Right ventricle myocardium inferior (tissue), 1 donor: ENCODE measurements around the gene KLHL25. TPM values are rescaled to one million over a fixed set of nuclear protein-coding genes. Genes with fewer than 3 reads are reported as not detected.
A peak's percentile ranks its signal among the peaks of the same experiment; 100 is the strongest.
"Not testable (repeated sequence)": the region's sequence is repeated elsewhere in the genome, so short reads cannot be mapped to it uniquely, and the experiment has no call there.

Experiments
- ATAC-seq: fragments of 200-7000 bp; cut with Tn5 transposase; one replicate; pipeline ENCODE4 v1.9.1; 2020; ENCODE audit warnings: mild to moderate bottlenecking, moderate library complexity
- DNase-seq: peaks from one replicate; pipeline ENCODE4 v3.0.0; 2021; ENCODE audit errors: missing footprints
- intact Hi-C: fragments of 100-400 bp; cut with DNase I; formaldehyde crosslinking; loops from one replicate; pipeline ENCODE4 v1.11.0; 2022
- long read RNA-seq: library from polyadenylated mRNA; unstranded; transcript quantifications from one replicate; pipeline ENCODE4 v2.0.0, GENCODE V29; 2021
- total RNA-seq: library from RNA; stranded (reverse); fragmentation: NEBNext Ultra II Directional; extraction: Animal tissue kit (Norgen Biotek cat#: 25700); gene quantifications from one replicate; pipeline ENCODE4 v1.2.1, GENCODE V29; 2021
- donor health status: DM: no; HTN: yes; CAD: no; lungs with severe emphysema.

The KLHL25 gene, protein sequence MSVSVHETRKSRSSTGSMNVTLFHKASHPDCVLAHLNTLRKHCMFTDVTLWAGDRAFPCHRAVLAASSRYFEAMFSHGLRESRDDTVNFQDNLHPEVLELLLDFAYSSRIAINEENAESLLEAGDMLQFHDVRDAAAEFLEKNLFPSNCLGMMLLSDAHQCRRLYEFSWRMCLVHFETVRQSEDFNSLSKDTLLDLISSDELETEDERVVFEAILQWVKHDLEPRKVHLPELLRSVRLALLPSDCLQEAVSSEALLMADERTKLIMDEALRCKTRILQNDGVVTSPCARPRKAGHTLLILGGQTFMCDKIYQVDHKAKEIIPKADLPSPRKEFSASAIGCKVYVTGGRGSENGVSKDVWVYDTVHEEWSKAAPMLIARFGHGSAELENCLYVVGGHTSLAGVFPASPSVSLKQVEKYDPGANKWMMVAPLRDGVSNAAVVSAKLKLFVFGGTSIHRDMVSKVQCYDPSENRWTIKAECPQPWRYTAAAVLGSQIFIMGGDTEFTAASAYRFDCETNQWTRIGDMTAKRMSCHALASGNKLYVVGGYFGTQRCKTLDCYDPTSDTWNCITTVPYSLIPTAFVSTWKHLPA
- total RNA-seq = 4.5 TPM
- long read RNA-seq, full-length matches to known transcripts = 8 of 11 reads
- long read RNA-seq, partial matches to known transcripts = 2 of 11 reads
- long read RNA-seq, other reads (novel, unspliced or antisense) = 1 of 11 reads

DNA sequence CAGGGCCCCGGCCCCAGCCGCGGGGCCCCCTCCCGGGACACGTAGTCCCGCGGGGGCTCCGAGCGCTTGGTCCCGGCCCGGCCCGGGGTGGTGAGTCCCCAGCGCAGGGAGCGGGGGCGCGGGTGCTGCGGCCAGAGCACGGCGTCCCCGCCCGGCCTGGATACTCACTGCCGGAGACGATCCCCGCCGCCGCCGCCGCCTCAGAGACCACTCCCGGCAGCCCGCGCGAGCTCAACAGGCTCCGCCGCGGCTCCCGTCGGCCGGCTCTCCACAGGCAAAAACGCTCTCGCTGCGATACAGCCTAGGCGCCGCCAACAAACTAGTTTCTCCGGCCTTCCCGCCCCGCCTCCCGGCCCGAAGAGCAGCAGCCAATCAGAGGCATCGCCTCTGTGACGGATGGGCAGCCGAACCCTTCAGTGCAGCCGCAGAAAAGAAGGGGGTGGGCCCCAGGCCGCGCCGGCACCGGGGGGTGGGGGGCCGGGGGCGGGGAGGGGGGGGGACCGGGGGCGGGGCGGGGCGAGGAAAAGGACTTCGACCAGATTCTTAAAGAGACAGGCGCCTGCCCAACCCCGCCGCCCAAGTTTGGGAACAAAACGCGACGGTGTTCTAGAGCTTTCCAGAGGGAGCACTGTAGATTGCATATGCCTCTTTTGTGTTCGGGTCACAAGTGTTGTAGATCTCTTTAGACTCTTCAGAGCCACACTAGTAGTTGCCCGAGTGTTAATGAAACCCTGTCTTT, at the start of gene KLHL25:
KLHL25 (minus strand) TSS at position 328 of the 739 bp plus-strand sequence. CDS start 25,115 bp downstream, outside the sequence.
- peak; percentile 97 for DNase-seq
- intact Hi-C loops = loop anchor here (5.0 kb wide), 1 partner anchor 42 kb away; no protein-coding TSS in a partner anchor
- ATAC-seq = peak; percentile 99

DNA sequence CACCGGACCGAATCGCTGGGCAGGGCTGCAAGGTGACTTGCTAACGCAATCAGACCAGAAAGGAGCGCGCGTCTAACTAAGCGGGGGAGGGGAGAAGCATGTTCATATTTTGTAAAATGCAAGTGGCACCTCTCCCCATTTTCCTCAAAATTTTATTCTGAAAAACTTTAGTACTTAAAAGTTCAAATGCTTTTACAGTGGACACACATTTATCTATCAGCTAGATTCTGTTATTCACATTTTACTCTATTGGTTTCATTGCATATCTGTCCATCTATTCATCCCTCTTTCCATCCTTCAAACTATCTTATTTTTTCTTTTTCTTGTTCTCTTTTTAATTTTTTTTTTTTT, 46.1 kb upstream of the KLHL25 start:
- DNase-seq (no peak), ATAC-seq (no peak)
- intact Hi-C loops = loop anchor here (5.0 kb wide), 1 partner anchor 293 kb away; no protein-coding TSS in a partner anchor

DNA sequence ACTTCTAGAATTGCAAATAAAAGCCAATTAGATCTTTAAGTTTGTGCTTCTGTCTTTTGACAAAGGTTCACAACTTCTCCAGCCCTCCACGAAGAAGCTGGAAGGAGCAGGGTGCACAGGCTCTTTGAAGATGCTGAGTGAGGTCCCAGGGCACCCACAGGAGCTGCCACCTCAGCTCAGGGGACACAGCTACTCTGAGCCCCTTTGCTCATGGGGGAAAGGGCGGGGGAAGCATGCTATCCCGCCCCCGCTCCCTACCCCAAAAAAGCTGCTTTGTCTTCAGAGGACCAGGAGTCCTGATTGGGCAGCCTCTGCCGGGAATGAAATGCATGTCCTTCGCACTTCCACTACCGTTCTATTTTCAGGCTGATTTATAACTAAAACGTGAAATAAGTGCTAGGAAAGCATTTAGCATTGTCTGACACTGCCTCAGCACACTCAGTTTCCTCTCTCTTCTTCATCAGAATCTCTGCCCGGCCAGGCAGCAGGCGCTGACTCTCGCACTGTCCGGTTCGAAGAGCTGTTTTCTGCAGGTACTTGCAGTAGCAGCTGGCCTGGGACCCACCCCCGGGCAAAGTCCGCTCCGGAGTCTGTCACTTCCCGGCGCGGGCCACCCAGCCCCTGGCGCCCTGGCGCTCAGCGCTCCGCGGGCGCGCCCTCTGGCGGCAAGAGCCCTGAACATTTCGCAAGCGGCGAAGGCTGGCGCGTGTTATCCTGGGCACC, 45.5 kb upstream of the KLHL25 start:
- ATAC-seq (peak; percentile 94), DNase-seq (peak; percentile 93)
- intact Hi-C loops = loop anchor here (5.0 kb wide), 1 partner anchor 293 kb away; no protein-coding TSS in a partner anchor

DNA sequence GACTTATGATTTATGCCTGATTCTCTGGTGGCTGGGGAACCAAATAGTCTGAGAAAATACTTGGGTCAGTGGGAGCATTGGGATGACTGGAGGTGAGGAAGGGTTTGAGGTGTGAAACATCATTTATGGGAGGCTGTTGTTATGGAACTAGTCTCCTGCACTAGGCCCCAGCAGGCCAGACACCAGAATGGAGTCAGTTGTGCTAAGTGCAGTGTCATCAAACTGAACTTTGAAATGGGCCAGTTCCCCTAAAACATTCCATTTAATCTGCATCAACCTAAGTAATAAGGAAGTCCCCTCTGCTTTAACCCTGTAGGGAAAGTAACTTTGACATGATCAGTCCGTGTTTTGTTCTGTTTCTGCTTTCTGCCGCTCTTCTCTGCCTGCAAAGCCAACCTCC, 44.9 kb upstream of the KLHL25 start:
- intact Hi-C loops = loop anchor here (2.0 to 10.0 kb wide), 3 partner anchors 292 to 543 kb away; no protein-coding TSS in a partner anchor
- ATAC-seq (no peak), DNase-seq (no peak)

DNA sequence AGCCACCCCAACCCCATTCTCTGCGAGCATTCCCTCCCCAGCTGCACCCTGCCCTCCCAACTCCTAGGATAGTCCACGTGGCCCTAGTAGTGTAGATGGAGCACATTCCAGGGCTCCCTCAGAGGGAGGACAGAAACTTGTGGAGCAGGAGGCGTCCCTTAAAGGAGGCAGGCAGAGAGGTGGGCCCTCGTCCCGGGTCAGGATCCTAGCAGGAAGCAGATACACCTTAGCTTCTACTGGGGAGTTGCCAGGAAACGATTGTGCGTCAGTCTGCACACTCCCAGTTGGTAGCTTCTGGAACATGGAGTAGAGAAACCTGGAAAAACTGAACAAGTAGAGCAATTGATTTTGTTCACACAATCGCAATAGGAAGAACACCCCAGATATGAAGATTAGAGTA, 43.9 kb upstream of the KLHL25 start:
- ATAC-seq (no peak), DNase-seq (no peak)
- intact Hi-C loops = loop anchor here (2.0 to 10.0 kb wide), 2 partner anchors 354 to 542 kb away; no protein-coding TSS in a partner anchor

DNA sequence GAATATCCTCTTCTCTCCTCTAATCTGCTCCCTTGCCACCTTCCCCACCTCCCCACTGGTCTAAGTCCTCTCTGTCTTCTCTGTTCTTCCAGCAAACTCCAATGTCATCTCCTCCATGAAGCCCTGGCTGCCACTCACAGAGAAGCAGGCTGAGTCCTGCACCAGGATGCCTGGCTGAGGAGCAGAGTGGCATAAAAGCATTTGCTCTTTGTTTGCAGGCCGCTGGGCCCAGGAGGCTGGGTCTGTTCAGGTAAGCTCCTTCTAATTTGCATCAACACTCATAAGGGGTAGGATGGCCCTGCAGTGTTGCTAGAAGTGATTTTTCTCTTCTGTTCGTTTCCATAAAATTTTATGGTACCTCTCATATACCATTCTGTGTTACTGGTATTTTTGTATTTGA, 43.2 kb upstream of the KLHL25 start:
- DNase-seq = no peak
- intact Hi-C loops = loop anchor here (2.0 to 10.0 kb wide), 2 partner anchors 353 to 541 kb away; no protein-coding TSS in a partner anchor
- ATAC-seq = no peak

DNA sequence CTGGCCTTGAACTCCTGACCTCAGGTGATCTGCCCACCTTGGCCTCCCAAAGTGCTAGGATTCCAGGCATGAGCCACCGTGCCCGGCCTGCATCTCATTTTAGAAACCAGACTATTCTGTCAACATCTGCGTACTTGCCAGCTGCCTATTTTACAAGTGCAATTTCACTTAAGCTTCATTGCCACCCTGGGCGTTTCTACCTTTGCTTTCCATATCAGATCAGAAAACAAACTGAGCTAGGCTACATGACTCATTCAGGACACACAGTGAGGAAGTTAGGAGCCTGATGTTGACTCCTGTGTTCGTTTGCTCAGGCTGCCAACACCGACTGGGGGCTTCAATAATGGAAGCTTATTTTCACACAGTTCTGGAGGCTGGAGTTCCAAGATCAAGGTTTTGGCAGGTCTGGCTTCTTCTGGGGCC, 42.3 kb upstream of the KLHL25 start:
- no peak for DNase-seq
- intact Hi-C loops = loop anchor here (10.0 kb wide), 1 partner anchor 352 kb away; no protein-coding TSS in a partner anchor
- no peak for ATAC-seq

DNA sequence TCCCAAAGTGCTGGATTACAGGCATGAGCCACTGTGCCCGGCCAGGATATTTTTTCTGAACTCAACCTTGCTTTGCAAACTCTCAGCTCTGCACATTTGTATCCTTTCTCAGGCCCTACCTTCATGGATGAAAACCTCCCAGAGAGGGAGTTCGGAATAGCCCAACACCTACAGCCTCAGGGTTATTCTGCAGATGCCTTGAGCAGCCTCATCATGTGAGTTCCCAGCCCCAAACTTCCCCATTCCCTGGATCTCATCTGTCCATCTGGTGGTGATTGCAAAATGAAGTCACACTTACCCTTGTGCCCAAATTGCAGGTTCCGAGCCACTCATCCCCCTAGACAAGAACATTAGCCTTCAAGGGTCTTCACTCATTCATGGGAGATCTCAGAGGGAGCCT, 39.9 kb upstream of the KLHL25 start:
- intact Hi-C loops = loop anchor here (5.0 to 10.0 kb wide), 2 partner anchors 82 to 350 kb away; no protein-coding TSS in a partner anchor
- no peak for DNase-seq
- ATAC-seq = no peak

DNA sequence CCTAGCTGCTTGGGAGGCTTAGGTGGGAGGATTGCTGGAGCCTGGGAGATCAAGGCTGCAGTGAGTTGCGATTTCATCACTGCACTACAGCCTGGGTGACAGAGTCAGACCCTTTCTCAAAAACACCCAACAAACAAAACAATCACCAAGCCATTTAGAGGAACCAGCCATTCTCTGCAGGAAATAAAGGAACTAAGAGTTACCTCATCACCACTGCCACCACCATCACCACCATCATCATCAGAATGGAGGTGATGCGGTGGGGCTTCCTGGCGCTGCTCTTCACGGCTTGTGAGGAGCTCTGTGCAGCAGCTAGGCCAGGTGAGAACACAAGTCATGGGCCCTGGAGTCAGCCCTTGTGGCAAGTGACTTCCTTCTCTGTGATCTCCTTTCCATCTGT, 37.7 kb upstream of the KLHL25 start:
- intact Hi-C loops = loop anchor here (5.0 to 10.0 kb wide), 2 partner anchors 80 to 348 kb away; no protein-coding TSS in a partner anchor
- DNase-seq (no peak), ATAC-seq (no peak)

DNA sequence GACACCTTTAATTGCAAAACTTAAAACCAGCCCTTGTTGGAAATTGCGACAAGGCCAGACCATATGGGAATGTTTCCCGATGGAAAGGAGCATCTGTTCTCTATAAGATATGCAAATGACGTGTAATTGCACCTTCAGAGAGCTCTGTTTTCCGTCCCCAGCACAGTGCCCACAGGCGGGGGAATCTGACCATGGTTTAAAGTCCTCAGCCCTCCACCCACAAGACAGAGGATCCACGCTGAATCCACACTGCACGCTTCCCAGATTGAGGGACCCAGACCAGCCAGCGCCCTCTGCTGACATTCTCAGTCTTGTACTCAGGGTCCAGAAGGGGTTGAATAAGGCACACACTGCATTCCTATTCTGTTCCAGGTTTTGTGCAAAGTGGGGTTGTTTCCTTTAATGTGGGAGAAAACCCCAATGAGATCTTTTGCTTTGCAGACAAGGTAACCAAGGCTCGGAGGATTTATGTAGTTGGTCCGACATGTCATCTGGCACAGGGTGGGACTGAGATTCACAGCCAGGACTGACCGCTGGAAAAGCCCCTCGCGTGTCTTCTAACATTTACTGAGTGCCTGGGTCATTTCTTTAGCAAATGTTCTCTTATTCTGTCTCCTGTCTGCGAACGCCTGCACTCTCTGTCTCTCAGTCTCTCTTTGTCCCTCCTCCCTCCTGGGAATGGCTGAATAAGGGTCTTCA, 36.8 kb upstream of the KLHL25 start:
- peak; percentile 93 for ATAC-seq
- DNase-seq = peak; percentile 74

DNA sequence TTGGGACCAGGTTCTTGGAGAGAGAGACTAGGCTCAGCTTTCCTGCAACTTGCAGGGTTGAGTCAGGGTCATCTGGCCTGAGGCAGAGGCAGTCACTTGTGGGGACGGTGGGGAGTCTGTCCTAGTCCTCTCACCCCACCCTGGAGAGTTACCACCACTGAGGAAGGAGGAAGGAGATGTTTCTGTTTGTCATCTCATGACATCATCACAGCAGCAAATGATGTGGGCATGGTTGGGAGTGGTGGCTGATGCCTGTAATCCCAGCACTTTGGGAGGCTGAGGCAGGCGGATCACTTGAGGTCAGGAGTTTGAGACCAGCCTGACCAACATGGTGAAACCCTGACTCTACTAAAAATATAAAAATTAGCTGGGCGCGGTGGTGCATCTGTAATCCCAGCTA, 35.0 kb upstream of the KLHL25 start:
- intact Hi-C loops = loop anchor here (2.0 to 10.0 kb wide), 3 partner anchors 77 to 345 kb away; no protein-coding TSS in a partner anchor
- DNase-seq, ATAC-seq: not testable (repeated sequence)

More for the DNA sequence above, 36.8 kb upstream of the KLHL25 start:
- intact Hi-C loops = loop anchor here (2.0 to 10.0 kb wide), 3 partner anchors 79 to 347 kb away; no protein-coding TSS in a partner anchor

DNA sequence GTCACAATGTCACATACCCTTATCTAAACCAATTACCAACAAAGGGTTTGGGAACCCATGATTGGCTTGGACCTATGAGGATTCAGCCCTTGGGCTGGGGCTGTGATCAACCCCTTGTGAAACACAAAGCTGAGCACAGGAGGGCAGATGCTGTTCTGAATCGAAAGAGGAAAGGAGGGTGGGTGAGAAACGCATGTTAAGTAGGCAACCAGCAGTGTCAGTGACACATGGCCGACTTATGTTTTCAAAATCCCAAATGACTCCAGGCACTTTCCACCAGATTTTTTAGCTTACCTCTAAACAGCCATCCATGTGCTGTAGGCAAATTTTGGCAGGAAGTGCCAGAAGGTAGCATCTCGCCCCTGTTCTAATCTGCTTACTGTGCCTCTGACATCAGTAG, 34.1 kb upstream of the KLHL25 start:
- DNase-seq = no peak
- no peak for ATAC-seq
- intact Hi-C loops = no loop called here

DNA sequence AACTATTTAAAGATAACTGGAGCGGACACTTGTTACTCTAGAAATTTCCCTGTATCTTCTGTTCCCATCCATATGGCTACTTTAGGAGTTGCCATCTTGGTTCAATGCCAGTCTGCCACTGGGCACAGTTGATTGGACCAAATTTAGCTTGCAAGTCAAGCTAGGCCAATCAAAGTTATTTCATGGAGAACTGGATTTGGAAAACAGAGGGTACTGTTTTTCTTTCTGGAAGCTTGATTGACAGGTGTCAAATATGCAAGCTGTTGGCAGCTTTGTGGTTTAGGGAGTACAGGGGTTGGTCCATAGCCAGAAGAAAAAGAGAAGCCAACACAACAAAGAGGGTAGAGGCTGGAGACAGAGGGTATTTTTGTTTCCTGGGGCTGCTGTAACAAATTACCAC, 33.4 kb upstream of the KLHL25 start:
- DNase-seq (no peak), ATAC-seq (no peak)
- intact Hi-C loops = no loop called here

DNA sequence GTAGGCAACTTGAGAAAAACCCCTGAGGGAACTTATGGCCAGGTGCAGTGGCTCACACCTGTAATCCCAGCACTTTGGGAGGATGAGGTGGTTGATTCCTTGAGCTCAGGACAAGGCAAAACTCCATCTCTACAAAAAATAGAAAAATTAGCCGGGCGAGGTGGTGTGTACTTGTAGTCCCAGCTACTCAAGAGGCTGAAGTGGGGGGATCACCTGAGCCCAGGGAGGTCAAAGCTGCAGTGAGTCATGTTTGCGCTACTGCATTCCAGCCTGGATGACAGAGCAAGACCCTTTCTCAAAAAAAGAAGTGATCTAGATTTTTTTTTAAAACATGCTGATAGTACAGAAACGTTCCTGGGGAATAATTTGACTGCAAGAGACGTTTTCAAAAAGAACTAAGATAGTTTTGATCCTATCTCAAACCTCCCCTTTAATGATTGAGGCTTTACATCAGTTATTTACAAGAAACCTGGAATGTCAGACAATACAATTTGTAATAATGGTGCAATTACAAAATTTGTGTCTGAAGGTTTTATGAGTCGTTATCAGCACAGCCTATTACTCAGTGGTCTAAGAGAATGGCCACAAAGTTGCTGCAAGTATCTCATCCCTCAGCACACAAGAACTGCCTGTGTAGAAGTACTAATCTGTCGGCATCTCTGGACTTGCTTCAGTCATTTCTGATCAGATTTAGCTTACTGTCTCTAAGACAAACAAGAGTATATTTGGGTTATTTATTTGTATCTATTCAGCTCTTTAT, 32.2 kb upstream of the KLHL25 start:
- intact Hi-C loops = no loop called here
- DNase-seq (no peak), ATAC-seq (no peak)

DNA sequence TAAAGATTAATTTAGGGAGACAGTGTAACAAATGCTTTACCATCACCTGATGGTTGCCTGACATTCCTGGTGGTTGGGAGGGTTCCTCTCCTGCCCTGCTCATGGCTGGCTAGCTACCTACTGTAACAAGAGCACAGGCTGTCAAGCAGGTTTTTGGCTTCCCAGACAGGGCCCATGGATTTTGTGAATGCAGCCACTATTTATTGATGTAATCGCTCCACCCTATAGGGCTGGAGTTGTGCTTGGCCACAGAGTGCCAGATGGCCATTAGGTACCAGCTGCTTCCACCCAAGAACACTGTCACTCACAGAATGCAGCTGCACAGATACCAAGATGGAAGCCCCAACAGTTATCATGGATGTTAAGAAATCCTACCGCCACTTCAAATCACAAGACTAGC, 31.0 kb upstream of the KLHL25 start:
- intact Hi-C loops = no loop called here
- DNase-seq (no peak), ATAC-seq (no peak)

DNA sequence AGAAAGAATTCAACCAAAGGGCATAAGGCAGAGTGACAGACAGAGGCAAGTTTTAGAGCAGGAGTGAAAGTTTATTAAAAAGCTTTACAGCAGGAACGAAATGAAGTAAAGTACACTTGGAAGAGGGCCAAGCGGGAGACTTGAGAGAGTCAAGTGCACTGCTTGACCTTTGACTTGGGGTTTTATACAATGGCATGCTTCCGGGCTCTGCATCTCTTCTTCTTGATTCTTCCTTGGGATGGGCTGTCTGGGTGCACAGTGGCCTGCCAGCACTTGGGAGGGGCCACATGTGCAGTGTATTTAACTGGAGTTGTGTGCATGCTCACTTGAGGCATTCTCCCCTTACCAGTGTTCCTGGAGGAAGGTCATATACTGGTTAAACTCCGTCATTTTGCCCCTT, 30.4 kb upstream of the KLHL25 start:
- no peak for ATAC-seq
- intact Hi-C loops = no loop called here
- no peak for DNase-seq

DNA sequence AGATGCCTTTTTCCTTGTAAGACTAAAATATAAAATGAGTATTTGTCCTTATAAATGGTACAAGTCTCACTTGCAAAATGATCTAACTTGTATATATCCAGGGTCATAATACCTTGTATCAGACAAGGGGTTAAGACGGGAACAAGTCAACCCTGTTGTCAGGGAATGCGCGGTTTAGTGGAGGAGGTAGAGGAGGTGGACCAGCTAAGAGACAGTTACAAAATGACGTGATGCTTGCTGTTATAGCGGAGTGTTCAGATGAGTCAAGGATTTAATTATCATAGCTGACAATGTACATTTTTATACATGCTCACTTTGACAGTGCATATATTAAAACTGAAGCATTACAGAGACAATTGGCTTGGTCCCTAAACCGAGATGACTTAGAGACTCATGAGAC, 26.8 kb upstream of the KLHL25 start:
- intact Hi-C loops = no loop called here

More for the DNA sequence above, 26.8 kb upstream of the KLHL25 start:
- no peak for DNase-seq
- ATAC-seq = no peak
